Stimulated activated CD8-positive, alpha-beta memory T cell treated with anti-CD3 and anti-CD28 coated beads, Interleukin-12 subunit alpha, Interleukin-12 subunit beta, amount 100 ng/mL, for 24 hours (primary cell): ENCODE results near the gene TTC28.
"Not testable (repeated sequence)": the region's sequence is repeated elsewhere in the genome, so short reads cannot be mapped to it uniquely, and the experiment has no call there.

Experiments used
- DNase-seq: peaks from one replicate; pipeline ENCODE4 v3.0.0-alpha.2; 2020; ENCODE audit errors: extremely low read depth

Gene TTC28

GRCh38 chr22:28560743-28561101 is 118.9 kb downstream of the TTC28 start:
- DNase-seq: not testable (repeated sequence)

- no peak for DNase-seq
These were observed 119.4 kb downstream of the TTC28 start for GRCh38 chr22:28560046-28560742.

- DNase-seq: no peak
These were observed 122.5 kb downstream of the TTC28 start for GRCh38 chr22:28557184-28557583.

GRCh38 chr22:28553108-28553866 is 126.4 kb downstream of the TTC28 start:
- not testable (repeated sequence) for DNase-seq

GRCh38 chr22:28548406-28548805 is 131.2 kb downstream of the TTC28 start:
- DNase-seq: no peak

GRCh38 chr22:28547132-28547842 is 132.4 kb downstream of the TTC28 start:
- no peak for DNase-seq

- DNase-seq: no peak
These were observed 135.2 kb downstream of the TTC28 start for GRCh38 chr22:28544431-28544868.

GRCh38 chr22:28542980-28543621 is 136.5 kb downstream of the TTC28 start:
- no peak for DNase-seq

GRCh38 chr22:28541137-28541536 is 138.5 kb downstream of the TTC28 start:
- DNase-seq: no peak

GRCh38 chr22:28538922-28539321 is 140.7 kb downstream of the TTC28 start:
- no peak for DNase-seq

- not testable (repeated sequence) for DNase-seq
These were observed 149.1 kb downstream of the TTC28 start for GRCh38 chr22:28530565-28530964.

GRCh38 chr22:28529144-28529543 is 150.5 kb downstream of the TTC28 start:
- not testable (repeated sequence) for DNase-seq

- no peak for DNase-seq
These were observed 158.2 kb downstream of the TTC28 start for GRCh38 chr22:28521451-28521850.

GRCh38 chr22:28514321-28514821 is 165.3 kb downstream of the TTC28 start:
- DNase-seq: no peak

GRCh38 chr22:28512387-28512786 is 167.3 kb downstream of the TTC28 start:
- not testable (repeated sequence) for DNase-seq

GRCh38 chr22:28507896-28508295 is 171.7 kb downstream of the TTC28 start:
- no peak for DNase-seq

GRCh38 chr22:28506150-28506535 is 173.5 kb downstream of the TTC28 start:
- DNase-seq: no peak

- DNase-seq: no peak
These were observed 174.1 kb downstream of the TTC28 start for GRCh38 chr22:28505416-28506149.

GRCh38 chr22:28500006-28500405 is 179.6 kb downstream of the TTC28 start:
- DNase-seq: no peak

- DNase-seq: no peak
These were observed 181.6 kb downstream of the TTC28 start for GRCh38 chr22:28498044-28498443.

- DNase-seq: no peak
These were observed 182.5 kb downstream of the TTC28 start for GRCh38 chr22:28497188-28497587.
